Nephron (organoid): ENCODE results near the gene AIRE.

Source experiments
- H3K27ac Mint-ChIP-seq, 3 experiments: 2 replicates each; pipeline ENCODE4 v1.8.0; 2020; ENCODE audit warnings: mixed read lengths in 3 of 3, mild to moderate bottlenecking in 2 of 3, moderate library complexity in 1 of 3
- H3K27me3 Mint-ChIP-seq: 2 replicates; pipeline ENCODE4 v1.8.0; 2021; ENCODE audit warnings: low read depth, mild to moderate bottlenecking, moderate library complexity, mixed read lengths
- H3K36me3 Mint-ChIP-seq: 2 replicates; pipeline ENCODE4 v1.8.0; 2020; ENCODE audit warnings: low read depth, mixed read lengths
- H3K4me1 Mint-ChIP-seq: 2 replicates; pipeline ENCODE4 v1.8.0; 2020; ENCODE audit warnings: mixed read lengths
- H3K4me3 Mint-ChIP-seq, 3 experiments: 2 replicates each; pipeline ENCODE4 v1.8.0; 2020; ENCODE audit warnings: mild to moderate bottlenecking in 3 of 3, mixed read lengths in 3 of 3, moderate library complexity in 2 of 3
- H3K9me3 Mint-ChIP-seq: 2 replicates; pipeline ENCODE4 v1.8.0; 2020; ENCODE audit warnings: mixed read lengths
- CTCF ChIP-seq, 3 experiments: fragments of 200-600 bp; sonication (generic); IDR thresholded peaks; one replicate each; pipeline ENCODE4 v1.5.0; 2021; ENCODE audit warnings: antibody characterized with exemption in 3 of 3; ENCODE audit not compliant: unreplicated experiment in 3 of 3

AIRE gene

GRCh38 chr21:44327603-44327974 is 41.9 kb downstream of the AIRE start:
- no peaks in the 10 kb centered on the region for H3K27me3 Mint-ChIP-seq
- H3K4me3 Mint-ChIP-seq, result no peak overlapping the region
- no peaks in the 10 kb centered on the region for H3K4me1 Mint-ChIP-seq
- H3K9me3 Mint-ChIP-seq, result no peaks in the 10 kb centered on the region
- no peak overlapping the region for H3K27ac Mint-ChIP-seq
- no peak for TF ChIP-seq CTCF (IDR thresholded peaks at IDR 0.05; ENCODE audit: unreplicated experiment in 3 of 3)
- H3K36me3 Mint-ChIP-seq, result peaks cover 4% of the 10 kb centered on the region

DNA sequence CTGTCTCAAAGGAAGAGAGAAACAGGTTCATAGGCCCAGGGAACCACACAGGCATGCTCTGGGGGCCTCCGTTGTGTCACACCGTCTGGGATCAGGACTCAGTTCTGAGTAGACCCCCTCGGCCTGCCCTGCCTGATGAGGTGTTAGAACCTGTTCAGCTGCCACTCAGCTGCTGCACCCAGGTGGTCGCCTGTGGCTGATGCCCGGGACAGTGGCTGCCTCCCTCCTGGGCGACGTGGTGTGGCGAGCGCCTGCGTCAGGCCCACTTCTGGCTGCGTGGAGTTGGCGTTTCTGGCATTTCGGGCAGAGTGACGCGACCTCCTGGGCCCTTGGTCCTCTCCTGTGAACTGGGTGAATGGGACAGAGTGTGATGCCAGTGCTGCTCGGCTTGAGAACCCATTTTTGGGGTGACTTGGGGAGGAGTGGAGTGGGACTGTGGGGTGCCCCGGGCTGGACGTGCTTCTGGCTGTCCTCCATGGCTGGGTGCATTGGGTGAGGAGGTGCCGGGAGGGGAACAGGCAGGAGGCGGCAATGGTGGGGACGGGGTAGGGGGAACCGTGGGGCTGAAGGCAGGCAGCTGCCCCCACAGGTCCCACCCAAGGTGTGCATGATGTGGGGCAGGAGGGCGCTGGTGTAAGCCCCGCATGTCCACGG is 42.7 kb downstream of the AIRE start:
- Mint-ChIP-seq H3K9me3 (no peaks in the 10 kb centered on the region), H3K4me1 (no peaks in the 10 kb centered on the region), H3K27me3 (peaks cover 3% of the 10 kb centered on the region), H3K36me3 (peaks cover 4% of the 10 kb centered on the region), H3K27ac (no peak overlapping the region), H3K4me3 (no peak overlapping the region)
- TF ChIP-seq CTCF (IDR thresholded peaks at IDR 0.05; ENCODE audit: unreplicated experiment in 3 of 3), result no peak

DNA sequence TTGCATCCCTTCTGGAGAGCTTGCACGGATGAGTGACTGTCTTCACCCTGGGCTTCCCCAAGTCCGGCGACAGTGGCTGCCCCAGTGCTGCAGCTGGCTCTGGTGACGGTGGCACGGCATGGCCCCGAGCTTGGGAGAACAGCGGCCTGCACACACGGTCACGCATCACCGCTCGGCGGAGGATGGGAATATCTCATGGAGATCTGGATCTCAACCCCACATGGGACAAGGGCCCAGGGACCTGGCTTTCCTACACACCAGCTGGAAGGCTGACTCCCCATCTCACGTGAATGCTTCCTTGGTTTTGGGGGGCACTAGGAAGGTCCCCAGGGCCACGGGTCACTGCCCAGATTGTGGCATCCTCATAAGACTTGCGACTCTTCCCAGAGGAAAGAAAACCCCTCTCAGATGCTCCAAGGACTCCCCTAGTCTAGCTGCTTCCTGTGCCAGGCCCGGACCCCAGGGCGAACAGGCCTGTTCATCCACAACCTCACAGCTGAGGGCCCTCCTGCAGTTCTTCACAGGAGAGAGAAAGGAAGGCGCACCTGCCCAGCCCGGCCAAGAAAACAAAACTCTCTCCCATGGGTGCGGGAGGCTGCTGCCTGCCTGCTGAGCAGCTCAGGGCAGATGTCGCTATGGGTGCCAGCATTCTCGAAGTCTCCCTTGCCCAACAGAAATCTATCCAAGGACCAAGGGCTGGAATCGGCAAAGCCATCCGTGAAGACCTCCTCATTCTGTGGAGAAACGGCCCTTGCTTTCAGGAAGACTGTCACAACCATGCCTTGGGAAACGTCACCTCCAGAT is 43.6 kb downstream of the AIRE start:
- no peaks in the 10 kb centered on the region for H3K9me3 Mint-ChIP-seq
- no peak overlapping the region for H3K27ac Mint-ChIP-seq
- no peak overlapping the region for H3K4me3 Mint-ChIP-seq

GRCh38 chr21:44329971-44330681 is 44.5 kb downstream of the AIRE start:
- H3K4me3 Mint-ChIP-seq, result no peak overlapping the region
- peaks cover 4% of the 10 kb centered on the region for H3K36me3 Mint-ChIP-seq
- peaks cover 3% of the 10 kb centered on the region for H3K27me3 Mint-ChIP-seq
- H3K27ac Mint-ChIP-seq, result no peak overlapping the region
- no peak for TF ChIP-seq CTCF (IDR thresholded peaks at IDR 0.05; ENCODE audit: unreplicated experiment in 3 of 3)
- no peaks in the 10 kb centered on the region for H3K9me3 Mint-ChIP-seq
- no peaks in the 10 kb centered on the region for H3K4me1 Mint-ChIP-seq

More for the DNA sequence above, 43.6 kb downstream of the AIRE start:
- H3K4me1 Mint-ChIP-seq, result no peaks in the 10 kb centered on the region
- no peak for TF ChIP-seq CTCF (IDR thresholded peaks at IDR 0.05; ENCODE audit: unreplicated experiment in 3 of 3)
- peaks cover 4% of the 10 kb centered on the region for H3K36me3 Mint-ChIP-seq
- H3K27me3 Mint-ChIP-seq, result peaks cover 3% of the 10 kb centered on the region

DNA sequence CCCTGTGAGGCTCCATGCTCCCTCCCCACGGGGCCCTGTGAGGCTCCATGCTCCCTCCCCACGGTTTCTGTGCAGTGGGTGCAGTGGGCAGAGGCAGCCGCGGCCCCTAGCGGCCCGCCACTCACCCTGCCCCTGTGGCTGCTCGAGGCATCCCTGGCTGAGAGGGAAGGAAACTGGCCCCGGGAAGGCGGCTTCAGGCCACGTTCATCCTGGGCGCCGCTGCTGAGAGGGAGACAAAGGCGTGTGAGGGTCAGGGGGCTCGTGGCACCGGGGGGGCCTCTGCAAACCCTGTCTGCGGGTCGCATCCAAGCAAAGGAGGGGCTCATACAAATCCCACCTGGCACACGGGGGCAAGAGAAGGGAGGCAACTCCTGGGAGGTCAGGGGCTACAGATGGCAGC is 45.0 kb downstream of the AIRE start:
- H3K36me3 Mint-ChIP-seq, result peaks cover 4% of the 10 kb centered on the region
- no peaks in the 10 kb centered on the region for H3K4me1 Mint-ChIP-seq
- no peak overlapping the region for H3K27ac Mint-ChIP-seq

More for the DNA sequence above, 45.0 kb downstream of the AIRE start:
- TF ChIP-seq CTCF (IDR thresholded peaks at IDR 0.05; ENCODE audit: unreplicated experiment in 3 of 3), result no peak
- H3K4me3 Mint-ChIP-seq, result no peak overlapping the region
- peaks cover 3% of the 10 kb centered on the region for H3K27me3 Mint-ChIP-seq
- no peaks in the 10 kb centered on the region for H3K9me3 Mint-ChIP-seq
